ENCODE results near the gene LARP1B.
"Not testable (repeated sequence)": the region's sequence is repeated elsewhere in the genome, so short reads cannot be mapped to it uniquely, and the experiment has no call there.

LARP1B gene

DNA sequence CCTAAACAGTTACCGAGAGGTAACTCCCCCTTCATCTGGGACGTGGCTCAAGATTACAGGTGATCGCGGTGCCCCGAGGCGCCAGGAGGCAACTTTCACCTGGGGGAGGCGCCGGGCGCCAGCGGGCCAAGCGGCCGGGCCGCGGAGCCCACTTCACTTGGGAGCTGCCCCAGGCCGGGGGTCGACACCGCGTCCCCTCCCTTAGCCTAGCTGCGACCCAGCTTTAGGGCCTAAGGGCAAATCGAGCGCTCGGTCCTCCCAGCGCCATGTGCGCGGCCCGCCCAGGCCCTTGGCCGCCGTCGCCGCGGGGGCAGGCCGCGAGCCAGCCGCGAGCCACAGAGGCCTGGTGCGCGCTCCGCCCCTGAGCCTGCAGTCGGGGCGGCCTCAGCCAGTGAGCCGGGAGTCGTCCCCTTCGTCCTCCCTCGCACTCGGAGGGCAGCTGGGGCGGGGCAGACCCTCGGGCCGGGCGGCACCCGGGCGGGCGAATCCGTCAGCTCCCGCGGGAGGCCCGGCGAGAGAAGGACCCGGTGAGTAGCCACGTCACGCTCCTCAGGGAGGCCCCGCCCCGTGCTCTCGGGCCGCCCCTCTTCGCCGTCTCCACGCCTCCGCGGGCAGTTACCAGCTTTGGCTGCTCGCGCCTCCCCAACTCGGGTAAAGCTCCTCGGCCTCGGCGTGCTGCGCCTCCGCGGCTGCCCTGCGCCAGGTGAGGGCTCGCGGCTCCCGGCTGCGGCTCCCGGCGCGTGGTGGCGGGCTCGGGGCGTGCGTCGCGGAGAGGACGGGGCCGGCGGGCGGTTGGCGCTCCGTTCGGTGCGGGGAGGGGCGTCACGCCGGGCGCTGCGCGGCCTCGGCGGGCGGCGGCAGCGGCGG, at the start of gene LARP1B:
Gene LARP1B, plus strand, starts transcription at position 614 of the 867 bp plus-strand sequence. CDS start 13,640 bp downstream, outside the sequence.
- peak; percentile 88 to 92 (median 89) for DNase-seq (ENCODE audit: low read depth in 2 of 3, low spot score in 1 of 3)

DNA sequence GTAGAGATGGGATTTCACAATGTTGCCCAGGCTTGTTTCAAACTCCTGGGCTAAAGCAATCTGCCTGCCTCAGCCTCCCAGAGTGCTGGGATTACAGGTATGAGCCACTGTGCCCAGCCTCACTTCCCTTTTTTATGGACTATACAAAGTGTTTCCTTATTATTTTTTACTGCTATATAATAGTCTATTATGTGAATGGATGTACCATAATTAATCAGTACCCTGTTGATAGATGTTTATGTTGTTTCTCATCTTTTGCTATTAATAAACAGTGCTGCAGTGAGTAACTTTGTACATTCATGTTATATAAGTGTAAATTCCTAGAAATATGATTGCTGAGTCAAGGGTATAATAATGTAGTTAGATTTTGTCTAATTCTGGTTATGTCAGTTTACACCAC, 35.8 kb upstream of the LARP1B start:
- no peak for DNase-seq (ENCODE audit: low read depth in 2 of 3, low spot score in 1 of 3)

DNA sequence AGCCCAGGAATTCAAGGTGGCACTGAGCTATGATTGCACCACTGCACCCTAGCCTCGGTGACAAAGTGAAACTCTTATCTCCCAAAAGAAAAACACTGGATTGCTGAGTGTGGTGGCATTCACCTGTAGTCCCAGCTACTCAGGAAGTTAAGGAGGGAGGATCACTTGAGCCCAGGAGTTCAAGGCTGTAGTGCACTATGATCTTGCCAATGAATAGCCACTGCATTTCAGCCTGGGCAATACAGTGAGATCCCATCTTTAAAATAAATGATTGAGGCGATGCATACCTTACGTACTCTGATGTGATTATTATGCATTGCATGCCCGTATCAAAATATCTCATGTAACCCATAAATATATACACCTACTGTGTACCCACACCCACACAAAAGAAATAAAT, 31.2 kb upstream of the LARP1B start:
- no peak for DNase-seq (ENCODE audit: low read depth in 2 of 3, low spot score in 1 of 3)

DNA sequence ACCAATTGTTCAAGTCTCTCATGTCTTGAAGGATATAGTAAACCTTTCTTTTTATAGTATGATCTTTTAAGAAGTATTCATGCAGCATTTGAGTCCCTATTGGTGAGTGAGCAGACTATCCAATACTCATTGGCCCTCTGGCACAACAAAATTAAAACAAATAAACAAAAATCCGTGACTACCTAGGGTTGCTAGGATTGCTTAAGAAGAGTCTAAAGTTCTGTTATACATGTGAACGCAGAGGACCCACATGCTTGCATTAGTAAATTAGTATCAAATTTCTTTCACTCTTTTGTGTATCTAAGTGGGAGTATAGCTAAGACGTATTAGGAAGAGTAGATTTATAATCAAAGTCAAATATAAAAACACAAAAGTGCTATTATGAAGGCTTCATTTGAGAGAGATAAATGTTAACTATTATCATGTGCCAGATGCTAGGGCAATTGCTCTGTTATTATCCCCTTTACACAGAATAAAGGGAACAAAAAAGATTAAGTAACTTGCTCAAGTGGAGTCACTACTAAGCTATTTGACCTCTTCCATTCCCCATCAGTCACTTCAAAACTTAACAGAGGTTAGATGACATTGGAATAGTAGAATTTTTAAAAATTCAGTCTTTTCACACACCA, 29.2 kb upstream of the LARP1B start:
- DNase-seq (ENCODE audit: low read depth in 2 of 3, low spot score in 1 of 3), result no peak

DNA sequence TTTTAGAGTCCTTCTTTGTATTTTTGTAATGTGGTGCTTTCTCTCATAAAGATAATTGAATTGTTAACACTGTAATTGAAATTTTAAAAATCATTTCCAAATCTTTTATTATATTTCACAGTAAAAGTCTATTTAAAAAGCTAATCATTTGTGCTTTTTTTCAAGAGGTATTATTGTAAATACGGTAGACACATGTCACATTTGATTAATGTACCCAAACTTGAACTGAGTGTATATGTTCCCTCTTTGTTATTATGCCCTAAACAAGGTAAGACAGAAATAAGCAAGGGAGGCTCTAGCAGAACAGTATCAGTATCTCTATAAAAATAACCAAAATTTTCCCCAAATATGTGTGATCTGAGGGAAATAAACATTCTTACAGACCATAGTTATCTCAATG, 21.5 kb upstream of the LARP1B start:
- no peak for DNase-seq (ENCODE audit: low read depth in 2 of 3, low spot score in 1 of 3)

DNA sequence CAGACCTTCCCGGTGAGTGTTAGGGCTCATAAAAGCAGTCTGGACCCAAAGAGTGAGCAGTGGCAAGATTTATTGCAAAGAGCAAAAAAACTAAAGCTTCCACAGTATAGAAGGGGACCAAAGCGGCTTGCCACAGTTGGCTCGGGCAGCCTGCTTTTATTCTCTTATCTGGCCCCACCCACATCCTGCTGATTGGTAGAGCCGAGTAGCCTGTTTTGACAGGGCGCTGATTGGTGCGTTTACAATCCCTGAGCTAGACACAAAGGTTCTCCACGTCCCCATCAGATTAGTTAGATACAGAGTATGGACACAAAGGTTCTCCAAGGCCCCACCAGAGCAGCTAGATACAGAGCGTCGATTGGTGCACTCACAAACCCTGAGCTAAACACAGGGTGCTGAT, 14.1 kb upstream of the LARP1B start:
- not testable (repeated sequence) for DNase-seq (ENCODE audit: low read depth in 2 of 3, low spot score in 1 of 3)

DNA sequence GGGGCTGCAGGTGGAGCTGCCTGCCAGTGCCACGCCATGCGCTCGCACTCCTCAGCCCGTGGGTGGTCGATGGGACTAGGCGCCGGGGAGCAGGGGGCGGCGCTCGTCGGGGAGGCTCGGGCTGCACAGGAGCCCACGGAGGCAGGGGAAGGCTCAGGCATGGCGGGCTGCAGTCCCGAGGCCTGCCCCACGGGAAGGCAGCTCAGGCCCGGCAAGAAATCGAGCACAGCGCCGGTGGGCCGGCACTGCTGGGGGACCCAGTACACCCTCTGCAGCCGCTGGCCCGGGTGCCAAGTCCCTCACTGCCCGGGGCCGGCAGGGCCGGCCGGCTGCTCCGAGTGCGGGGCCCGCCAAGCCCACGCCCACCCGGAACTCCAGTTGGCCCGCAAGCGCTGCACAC, 13.6 kb upstream of the LARP1B start:
- not testable (repeated sequence) for DNase-seq (ENCODE audit: low read depth in 2 of 3, low spot score in 1 of 3)

DNA sequence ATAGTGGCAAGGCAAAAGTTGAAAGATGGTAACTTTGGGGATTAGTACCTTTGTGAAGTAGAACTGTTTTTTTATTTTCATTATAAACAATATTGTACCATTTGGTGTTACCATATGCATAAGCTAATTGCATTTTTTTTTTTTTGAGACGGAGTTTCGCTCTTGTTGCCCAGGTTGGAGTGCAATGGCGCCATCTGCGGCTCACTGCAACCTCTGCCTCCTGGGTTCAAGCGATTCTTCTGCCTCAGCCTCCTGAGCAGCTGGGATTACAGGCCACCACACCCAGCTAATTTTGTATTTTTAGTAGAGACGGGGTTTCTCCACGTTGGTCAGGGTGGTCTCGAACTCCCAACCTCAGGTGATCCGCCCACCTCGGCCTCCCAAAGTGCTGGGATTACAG, 9.9 kb upstream of the LARP1B start:
- not testable (repeated sequence) for DNase-seq (ENCODE audit: low read depth in 2 of 3, low spot score in 1 of 3)

DNA sequence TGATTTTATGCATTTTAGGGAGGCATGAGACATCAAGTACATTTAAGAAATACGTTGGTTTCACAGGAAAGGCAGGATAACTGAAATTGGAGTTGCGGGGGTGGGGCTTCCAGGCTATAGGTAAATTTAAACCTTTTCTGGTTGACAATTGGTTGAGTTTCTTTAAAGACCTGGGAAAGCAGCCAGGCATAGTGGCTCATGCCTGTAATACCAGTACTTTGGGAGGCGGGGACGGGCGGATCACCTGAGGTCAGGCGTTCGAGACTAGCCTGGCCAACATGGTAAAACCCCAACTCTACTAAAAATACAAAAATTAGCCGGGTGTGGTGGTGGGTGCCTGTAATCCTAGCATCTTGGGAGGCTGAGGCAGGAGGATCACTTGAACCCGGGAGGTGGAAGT, 6.2 kb upstream of the LARP1B start:
- not testable (repeated sequence) for DNase-seq (ENCODE audit: low read depth in 2 of 3, low spot score in 1 of 3)

DNA sequence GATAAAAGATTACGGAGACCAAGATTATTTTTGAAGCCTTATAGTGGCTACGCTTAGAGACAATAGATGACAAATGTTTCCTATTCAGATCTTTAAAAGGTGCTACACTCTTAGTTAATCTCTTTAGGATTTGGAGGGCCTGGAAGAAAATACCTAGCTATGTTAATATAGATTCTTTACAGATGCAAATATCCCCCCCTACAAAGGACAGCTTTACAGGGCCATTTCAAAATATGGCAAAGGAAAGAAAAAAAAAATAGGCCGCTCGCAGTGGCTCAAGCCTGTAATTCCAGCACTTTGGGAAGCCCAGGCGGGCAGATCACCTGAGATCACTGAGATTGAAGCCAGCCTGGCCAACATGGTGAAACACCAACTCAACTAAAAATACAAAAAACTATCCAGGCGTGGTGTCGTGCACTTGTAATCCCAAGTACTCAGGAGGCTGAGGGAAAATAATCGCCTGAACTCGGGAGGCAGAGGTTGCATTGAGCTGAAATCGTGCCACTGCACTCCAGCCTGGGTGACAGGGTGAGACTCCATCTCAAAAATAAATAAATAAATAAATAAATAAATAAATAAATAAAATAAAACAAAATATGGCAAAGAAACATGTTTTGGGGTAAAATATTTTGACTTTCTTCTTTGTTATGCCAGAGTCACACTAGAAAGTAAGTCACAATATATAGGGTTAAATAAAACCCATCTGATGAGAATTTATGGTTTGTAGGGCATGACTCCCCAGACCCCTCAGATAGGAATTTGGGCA, 5.5 kb upstream of the LARP1B start:
- DNase-seq (ENCODE audit: low read depth in 2 of 3, low spot score in 1 of 3), result not testable (repeated sequence)

DNA sequence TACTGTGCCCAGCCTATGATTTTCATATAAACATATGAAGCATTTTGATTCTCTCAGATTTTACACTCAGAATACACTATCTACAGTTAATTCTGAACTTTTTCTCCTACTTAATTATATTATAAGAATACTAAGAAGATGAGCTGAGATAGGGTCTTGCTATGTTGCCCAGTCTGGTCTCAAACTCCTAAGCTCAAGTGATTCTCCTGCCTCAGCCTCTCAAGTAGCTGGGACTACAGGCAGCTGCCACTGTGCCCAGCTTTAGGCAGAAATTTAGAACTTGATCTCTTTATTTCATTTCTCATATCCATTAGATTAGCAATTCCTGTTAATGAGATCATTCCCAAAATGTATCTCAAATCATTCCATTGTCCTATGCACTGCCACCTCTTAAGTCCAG, 4.7 kb upstream of the LARP1B start:
- no peak for DNase-seq (ENCODE audit: low read depth in 2 of 3, low spot score in 1 of 3)

DNA sequence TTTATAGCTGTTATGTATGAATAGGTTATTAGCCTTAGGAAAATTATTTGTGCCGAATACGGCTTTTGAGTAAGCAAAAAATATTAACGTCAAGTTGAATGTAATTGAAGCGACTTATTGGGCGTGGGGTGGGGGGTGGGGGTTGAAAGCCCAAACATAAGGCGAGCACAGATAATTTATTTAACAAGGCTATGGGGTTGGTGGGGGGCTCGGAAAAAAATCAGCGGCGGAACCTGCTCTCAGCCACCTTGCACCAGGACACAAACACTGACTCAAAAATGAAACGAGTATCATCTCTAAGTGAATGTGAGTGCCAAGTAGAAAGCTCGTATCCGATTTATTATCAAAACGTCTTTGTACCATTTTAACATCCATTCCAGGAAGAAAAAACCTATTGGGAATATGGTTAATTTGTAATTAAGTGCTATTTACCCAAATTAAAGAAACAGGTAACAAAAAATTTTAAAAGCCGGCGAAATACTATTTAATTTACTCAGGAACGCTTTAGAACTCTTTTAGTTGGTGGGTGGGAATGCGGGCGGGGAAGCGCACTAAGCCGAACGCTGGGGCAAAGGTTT, 902 bp upstream of the LARP1B start:
- no peak for DNase-seq (ENCODE audit: low read depth in 2 of 3, low spot score in 1 of 3)

DNA sequence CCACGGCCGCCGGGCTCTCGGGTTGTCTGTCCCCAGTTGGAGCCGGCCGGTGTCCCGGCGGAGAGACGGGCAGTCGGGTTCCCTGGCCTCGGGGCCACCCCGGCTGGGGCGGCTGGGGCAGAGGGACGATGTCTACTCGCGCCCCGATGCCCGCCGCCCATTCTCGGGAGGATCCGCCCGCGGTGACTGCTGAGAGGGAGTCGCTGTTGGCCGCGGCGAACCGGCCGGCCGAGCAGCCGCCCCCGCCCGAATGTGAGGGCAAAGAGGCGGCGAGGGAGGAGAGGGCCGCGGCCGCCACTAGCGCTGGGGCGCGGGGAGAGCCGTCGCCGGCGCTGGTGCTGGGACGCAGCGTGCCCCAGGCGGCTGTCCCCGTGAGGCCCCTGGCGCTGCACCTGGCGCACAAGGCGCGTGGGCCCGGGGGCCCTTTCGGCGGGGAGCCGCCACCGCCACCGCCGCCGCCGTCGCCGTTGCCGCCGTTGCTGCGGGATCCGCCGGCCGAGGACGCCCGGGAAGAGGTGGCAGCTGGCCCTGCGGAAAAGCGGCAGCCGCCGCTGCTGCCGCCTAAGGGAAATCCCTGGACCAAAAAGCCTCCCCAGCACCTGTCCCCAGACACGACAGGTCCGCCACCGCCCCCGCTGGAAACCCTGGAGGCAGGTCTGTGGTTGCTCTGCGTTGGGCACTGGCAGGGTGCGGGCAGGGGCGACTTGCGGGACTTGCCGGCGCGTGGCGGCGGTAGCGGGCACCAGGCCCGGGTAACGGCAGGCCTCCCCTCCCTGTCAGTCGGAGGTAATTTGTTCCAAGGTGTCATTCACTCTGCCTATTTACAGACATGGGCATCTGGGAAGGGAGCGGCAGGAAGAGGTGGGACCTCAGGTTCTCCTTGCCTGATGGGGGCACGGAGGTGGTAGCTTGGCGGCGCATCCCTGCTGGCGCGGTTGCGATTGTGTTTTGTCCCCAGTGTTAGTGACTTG, 739 bp downstream of the LARP1B start:
- peak; percentile 28 to 47 (median 35) for DNase-seq (ENCODE audit: low read depth in 2 of 3, low spot score in 1 of 3)

DNA sequence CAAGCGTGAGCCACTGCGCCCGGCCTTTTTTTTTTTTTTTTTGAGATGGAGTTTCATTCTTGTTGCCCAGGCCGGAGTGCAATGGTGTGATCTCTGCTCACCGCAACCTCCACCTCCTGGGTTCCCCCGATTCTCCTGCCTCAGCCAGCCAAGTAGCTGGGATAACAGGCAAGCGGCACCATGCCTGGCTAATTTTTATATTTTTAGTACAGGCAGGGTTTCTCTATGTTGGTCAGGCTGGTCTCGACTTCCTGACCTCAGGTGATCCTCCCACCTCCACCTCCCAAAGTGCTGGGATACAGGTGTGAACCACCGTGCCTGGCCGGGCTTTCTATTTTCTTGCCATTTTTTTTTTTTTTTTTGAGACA, 5.3 kb downstream of the LARP1B start:
- DNase-seq (ENCODE audit: low read depth in 2 of 3, low spot score in 1 of 3), result not testable (repeated sequence)

DNA sequence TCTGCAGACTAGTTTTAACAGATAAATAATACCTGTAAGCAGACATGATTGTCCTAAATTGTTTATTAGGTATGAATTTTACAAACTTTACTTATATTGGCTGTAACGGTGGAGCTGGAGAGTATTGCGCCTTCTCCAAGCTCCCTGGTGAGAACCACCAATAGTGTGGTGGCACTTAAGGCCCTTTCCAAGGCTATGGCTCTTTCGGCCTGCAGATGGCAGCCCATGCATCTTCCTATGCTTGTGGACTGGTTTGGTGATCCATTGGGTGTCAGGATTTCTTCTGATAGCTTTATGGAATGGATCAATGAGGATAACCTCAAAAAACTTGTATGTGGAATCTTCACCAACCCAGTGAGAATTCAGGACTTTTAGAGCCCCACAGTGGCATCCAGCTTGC, 7.8 kb downstream of the LARP1B start:
- no peak for DNase-seq (ENCODE audit: low read depth in 2 of 3, low spot score in 1 of 3)

DNA sequence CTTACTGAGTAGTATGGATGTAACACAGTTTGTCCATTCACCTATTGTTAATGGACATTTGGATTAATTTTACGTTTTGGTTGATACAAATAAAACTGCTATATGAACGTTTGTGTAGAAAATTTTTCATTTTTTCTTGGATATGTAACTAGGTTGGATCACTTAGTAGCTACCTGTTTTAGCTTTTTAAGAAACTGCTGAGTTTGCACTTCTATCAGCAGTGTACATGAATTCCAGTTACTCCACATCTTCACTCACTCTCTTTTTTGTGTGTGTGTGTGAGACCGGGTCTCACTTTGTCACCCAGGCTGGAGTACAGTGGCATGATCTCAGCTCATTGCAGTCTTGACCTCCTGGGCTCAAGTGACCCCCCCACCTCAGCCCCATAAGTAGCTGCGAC, 15.4 kb downstream of the LARP1B start:
- DNase-seq (ENCODE audit: low read depth in 2 of 3, low spot score in 1 of 3), result no peak

DNA sequence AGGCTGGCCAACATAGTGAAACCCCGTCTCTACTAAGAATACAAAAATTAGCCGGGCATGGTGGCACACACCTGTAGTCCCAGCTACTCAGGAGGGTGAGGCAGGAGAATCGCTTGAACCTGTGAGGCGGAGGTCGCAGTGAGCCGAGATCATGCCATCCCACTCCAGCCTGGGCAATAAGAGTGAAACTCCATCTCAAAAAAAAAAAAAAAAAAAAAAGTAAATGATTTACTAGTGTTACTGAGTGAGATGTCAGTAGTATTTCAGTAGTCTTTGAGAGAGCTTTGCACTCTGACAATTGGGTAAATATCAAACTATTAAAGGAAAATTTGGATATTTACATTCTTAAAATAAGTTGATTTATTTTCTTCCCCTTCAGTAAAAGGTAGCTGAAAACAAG, 34.2 kb downstream of the LARP1B start:
- not testable (repeated sequence) for DNase-seq (ENCODE audit: low read depth in 2 of 3, low spot score in 1 of 3)

DNA sequence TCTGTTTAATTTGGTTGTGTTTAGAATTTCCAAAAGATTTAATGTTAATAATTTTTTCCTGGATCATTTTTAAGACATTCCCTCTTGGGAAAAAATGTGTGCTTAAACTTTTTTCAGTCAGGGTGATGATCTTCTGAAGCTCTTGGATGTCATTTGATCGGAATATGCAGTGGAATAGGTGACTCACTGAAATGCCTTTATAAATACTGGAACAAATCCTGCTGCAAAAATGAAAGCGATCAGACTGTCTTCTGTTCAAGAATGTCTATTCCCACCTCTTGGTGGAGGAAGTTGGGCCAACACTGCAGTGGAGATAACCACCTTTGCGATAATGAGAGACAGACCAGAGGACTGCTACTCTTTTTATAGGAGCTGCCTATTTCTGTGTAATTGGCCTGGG, 46.7 kb downstream of the LARP1B start:
- DNase-seq (ENCODE audit: low read depth in 2 of 3, low spot score in 1 of 3), result no peak

DNA sequence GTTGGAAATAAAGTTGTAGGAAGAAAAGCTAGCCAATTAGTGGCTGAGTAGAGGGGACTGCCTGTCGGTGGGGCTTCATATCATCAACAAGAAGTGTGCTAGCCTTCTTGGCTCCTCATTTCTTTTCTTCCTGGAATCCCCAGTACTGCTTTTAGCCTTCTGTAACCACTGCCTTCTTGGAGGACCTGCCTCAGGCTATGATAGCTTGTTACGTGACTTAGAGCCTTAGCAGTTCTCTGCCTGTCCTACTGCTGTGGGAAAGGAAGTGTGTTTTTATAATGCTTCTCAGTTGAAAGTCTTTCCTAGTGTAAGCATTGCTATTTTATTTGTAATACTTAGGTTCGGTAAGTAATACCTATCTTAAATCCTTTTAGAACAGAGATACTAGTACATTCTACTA, 61.9 kb downstream of the LARP1B start:
- no peak for DNase-seq (ENCODE audit: low read depth in 2 of 3, low spot score in 1 of 3)

DNA sequence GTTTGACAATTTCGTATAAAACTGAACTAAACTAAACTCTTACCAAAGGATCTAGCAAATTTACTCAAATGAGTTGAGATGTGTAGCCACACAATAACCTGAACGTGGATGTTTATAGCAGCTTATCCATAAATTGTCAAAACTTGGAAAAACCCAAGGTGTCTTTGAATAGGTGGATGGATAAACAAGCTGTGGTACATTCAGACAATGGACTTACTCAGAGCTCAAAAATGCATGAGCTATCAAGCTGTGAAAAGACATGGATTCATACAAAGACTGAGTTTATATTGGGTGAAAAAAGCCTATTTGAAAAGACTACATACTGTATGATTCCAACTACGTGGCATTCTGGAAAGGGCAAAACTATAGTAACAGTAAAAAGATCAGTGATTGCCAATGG, 69.5 kb downstream of the LARP1B start:
- no peak for DNase-seq (ENCODE audit: low read depth in 2 of 3, low spot score in 1 of 3)

Measured in stimulated activated CD4-positive, alpha-beta T cell treated with anti-CD3 and anti-CD28 coated beads, Interleukin-12 subunit alpha, Interleukin-12 subunit beta, amount 100 ng/mL, for 48 hours (primary cell).